Measurements from ENCODE around the gene S100A1.
"Not testable (repeated sequence)": the region's sequence is repeated elsewhere in the genome, so short reads cannot be mapped to it uniquely, and the experiment has no call there.

The S100A1 gene

GRCh38 chr1:153627715-153628626, at the start of gene S100A1:
S100A1 (plus strand) TSS chr1:153628434; CDS start chr1:153630522, 2,088 bp downstream.
- H3K4me3 ChIP-seq (ENCODE audit: low read length), result no peak within 1 kb of the TSS
- TF ChIP-seq ZNF274 (IDR thresholded peaks at IDR 0.05; ENCODE audit: low read depth, low read length), result no peak

DNA sequence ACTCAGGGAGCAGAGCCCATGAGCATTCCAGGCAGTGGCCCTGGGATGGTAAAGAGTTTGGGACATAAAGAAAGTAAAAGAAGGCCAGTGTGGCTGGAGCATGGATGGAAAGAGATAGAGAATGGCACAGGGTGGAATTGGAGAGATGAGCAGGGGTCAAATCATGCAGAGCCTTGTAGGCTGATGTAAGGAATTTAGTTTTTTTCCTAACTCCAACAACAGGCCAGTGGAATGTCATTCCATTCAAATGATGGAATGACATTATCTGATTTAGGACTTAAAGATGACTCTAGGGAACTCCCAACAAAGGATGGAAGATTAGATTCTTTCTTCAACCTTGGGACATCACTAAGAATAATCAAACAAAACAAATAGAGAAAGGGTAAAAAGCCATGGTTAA, 49.7 kb upstream of the S100A1 start:
- TF ChIP-seq ZNF274 (IDR thresholded peaks at IDR 0.05; ENCODE audit: low read depth, low read length), result no peak
- H3K4me3 ChIP-seq (ENCODE audit: low read length), result no peak overlapping the region

DNA sequence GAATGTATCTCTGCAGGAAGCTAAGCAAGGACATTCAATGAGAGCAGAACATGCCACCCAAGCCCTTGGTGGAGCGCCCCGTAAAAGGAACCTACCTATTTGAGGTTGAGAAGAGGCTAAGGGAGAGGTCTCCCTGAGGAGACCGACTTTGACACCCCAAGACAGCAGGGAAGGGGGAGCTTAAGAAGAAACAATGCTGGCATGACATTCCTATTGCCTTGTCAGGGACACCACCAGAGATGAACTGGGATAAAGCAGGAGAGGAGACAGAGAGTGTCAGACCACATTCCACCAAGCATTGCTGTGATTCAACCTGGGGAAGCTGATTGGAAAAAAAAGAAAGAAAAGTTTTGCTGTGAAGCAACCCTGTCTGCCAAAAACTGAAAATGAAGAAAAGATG, 49.3 kb upstream of the S100A1 start:
- no peak for TF ChIP-seq ZNF274 (IDR thresholded peaks at IDR 0.05; ENCODE audit: low read depth, low read length)

DNA sequence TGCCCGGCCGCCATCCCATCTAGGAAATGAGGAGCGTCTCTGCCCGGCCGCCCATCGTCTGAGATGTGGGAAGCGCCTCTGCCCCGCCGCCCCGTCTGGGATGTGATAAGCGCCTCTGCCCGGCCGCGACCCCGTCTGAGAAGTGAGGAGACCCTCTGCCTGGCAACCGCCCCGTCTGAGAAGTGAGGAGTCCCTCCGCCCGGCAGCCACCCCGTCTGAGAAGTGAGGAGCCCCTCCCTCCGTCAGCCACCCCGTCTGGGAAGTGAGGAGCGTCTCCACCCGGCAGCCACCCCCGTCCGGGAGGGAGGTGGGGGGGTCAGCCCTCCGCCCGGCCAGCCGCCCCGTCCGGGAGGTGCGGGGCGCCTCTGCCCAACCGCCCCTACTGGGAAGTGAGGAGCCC, 45.4 kb upstream of the S100A1 start:
- H3K4me3 ChIP-seq (ENCODE audit: low read length), result not testable (repeated sequence)

More for the DNA sequence above, 49.3 kb upstream of the S100A1 start:
- H3K4me3 ChIP-seq (ENCODE audit: low read length), result no peak overlapping the region

GRCh38 chr1:153583514-153583913, 44.7 kb upstream of the S100A1 start:
- not testable (repeated sequence) for H3K4me3 ChIP-seq (ENCODE audit: low read length)

DNA sequence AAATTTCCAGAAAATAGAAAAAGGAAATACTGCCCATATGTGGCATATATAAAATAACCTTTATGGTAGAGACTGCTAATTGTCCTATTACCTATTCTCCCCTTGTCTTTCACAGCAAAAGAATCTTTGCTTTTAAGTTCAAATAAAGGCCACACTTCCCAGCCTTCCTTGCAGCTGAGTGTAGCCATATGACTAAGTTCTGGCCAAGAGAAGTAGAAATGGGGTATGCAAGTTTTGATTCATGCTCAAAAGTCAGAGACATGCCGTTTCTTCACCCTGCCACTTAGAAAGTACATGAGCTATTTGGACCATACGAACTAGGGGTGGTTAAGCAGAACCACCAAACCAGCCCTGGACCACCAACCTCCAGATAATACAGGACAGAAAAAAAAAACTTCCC, 44.3 kb upstream of the S100A1 start:
- no peak for TF ChIP-seq ZNF274 (IDR thresholded peaks at IDR 0.05; ENCODE audit: low read depth, low read length)
- no peak overlapping the region for H3K4me3 ChIP-seq (ENCODE audit: low read length)

DNA sequence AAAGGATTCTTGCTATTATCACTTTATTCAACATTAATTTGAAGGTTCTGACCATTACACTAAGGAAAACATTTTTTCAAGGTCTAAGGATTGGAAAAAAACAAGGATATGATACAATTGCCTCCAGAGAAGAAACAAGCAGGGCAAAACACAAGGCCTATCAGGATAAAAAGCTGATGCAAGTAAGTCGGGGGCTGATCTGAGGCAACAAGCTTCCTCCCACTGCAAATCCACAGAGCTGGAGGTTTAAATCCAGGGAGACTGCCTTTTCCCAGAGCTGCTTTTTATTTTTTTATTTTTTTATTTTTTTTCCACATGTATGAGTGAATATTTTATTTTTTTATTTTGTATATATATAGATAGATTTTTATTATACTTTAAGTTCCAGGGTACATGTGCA, 43.2 kb upstream of the S100A1 start:
- no peak for TF ChIP-seq ZNF274 (IDR thresholded peaks at IDR 0.05; ENCODE audit: low read depth, low read length)
- no peak overlapping the region for H3K4me3 ChIP-seq (ENCODE audit: low read length)

- H3K4me3 ChIP-seq (ENCODE audit: low read length), result no peak overlapping the region
- no peak for TF ChIP-seq ZNF274 (IDR thresholded peaks at IDR 0.05; ENCODE audit: low read depth, low read length)
Observed at GRCh38 chr1:153586347-153586746, 41.9 kb upstream of the S100A1 start.

GRCh38 chr1:153587314-153587713, 40.9 kb upstream of the S100A1 start:
- TF ChIP-seq ZNF274 (IDR thresholded peaks at IDR 0.05; ENCODE audit: low read depth, low read length), result no peak
- H3K4me3 ChIP-seq (ENCODE audit: low read length), result no peak overlapping the region

GRCh38 chr1:153588033-153588432, 40.2 kb upstream of the S100A1 start:
- H3K4me3 ChIP-seq (ENCODE audit: low read length), result not testable (repeated sequence)

DNA sequence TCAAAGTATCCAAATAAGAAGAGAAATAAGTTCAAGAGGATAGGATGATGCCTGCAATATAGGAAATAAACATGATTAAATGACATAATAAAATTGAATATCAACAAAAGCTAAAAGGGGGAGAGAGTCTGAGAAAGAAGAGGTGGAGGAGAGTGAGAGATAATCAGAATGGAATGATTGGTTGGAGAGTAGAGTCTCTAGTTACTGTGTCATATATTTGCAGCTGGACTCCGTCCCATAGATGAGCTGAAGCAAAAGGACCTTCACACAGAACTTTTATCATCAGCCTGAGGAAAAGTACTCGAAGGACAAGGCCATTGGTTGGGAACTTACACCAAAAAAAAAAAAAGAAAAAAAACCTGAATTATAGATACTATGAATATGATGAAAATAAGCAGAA, 39.8 kb upstream of the S100A1 start:
- TF ChIP-seq ZNF274 (IDR thresholded peaks at IDR 0.05; ENCODE audit: low read depth, low read length), result no peak
- no peak overlapping the region for H3K4me3 ChIP-seq (ENCODE audit: low read length)

DNA sequence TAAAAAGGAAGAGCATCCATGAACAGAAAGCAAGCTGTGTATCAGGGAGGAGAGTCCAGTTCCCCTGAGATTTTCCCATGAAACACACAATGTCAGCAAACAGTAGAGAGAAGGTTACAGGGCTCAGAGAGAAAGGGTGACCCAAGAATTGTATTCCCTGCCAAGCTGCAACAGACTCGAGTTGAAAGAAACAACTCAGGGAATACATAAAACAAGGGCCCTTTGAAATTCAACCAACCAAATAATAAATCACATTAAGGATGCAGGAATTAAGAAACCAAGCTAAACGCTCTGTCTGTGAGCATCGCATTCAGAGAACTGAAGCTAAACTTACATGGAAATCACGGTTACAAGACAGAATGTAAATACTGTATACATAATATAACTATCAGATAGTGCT, 35.5 kb upstream of the S100A1 start:
- no peak for TF ChIP-seq ZNF274 (IDR thresholded peaks at IDR 0.05; ENCODE audit: low read depth, low read length)

GRCh38 chr1:153597206-153597605, 31.0 kb upstream of the S100A1 start:
- H3K4me3 ChIP-seq (ENCODE audit: low read length), result no peak overlapping the region
- no peak for TF ChIP-seq ZNF274 (IDR thresholded peaks at IDR 0.05; ENCODE audit: low read depth, low read length)

More for the DNA sequence above, 35.5 kb upstream of the S100A1 start:
- no peak overlapping the region for H3K4me3 ChIP-seq (ENCODE audit: low read length)

DNA sequence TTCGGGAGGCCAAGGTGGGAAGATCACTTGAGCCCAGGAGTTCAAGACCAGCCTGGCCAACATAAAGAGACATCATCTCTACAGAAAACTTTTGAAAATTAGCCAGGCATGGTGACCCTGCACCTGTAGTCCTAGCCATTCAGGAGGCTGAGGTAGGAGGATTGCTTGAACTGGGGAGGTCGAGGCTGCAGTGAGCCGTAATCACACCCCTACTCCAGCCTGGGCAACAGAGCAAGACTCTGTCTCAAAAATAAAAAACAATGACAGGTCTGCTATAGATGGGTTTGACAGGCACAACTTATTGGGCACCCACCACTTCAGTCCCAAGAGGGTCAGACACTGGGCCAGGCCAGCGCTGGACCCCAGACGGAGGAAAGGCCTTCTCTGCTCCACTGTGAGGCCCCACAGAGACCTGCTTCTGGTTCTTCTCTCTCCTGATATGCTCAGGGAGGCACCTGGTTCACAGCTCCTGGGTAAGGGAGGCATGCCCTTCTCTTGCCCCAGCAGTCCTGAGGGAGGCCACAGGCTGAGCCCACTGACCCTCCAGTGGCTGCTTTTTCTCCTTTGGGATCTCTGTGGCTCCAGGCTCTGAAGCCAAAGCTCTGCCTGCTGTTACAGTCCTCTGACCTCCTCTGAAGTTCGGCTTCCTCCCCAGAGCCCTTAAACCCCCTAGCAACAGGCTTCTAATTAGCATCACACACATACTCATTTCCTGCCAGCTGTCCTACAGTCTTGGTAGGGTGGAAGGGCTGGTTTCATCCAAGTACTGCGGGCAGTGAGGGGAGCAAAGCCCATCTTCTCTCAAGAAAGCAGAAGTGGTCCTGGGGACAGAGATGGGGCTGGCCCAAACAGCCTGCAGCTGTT, 29.7 kb upstream of the S100A1 start:
- no peak overlapping the region; the same call in 1 of the 2 replicates for H3K4me3 ChIP-seq (ENCODE audit: low read length)
- TF ChIP-seq ZNF274 (IDR thresholded peaks at IDR 0.05; ENCODE audit: low read depth, low read length), result no peak

DNA sequence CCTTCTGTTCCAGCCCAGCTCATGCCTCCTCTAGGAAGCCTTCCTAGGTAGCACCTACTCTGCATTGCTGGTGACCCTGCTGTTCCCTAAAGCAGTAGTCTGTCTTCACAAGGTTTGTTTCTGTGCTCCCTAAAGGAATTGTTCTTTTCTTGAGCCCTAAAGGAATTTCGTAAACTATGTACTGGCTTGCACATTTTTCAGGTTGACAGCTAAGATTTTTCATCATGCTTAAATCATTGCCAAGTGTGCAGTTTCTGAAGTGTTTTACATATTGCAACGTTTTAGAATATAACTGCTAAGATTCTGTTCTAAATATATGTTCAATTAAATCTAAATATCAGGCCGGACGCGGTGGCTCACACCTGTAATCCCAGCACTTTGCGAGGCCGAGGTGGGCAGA, 28.4 kb upstream of the S100A1 start:
- TF ChIP-seq ZNF274 (IDR thresholded peaks at IDR 0.05; ENCODE audit: low read depth, low read length), result no peak
- H3K4me3 ChIP-seq (ENCODE audit: low read length), result no peak overlapping the region

Measured in GM08714 (cell line).